Measurements from ENCODE around the gene SLC9A9.

GRCh38 chr3:143896486-143896885 lies 48.2 kb upstream of the SLC9A9 start:
- TF ChIP-seq, protein P1, sequence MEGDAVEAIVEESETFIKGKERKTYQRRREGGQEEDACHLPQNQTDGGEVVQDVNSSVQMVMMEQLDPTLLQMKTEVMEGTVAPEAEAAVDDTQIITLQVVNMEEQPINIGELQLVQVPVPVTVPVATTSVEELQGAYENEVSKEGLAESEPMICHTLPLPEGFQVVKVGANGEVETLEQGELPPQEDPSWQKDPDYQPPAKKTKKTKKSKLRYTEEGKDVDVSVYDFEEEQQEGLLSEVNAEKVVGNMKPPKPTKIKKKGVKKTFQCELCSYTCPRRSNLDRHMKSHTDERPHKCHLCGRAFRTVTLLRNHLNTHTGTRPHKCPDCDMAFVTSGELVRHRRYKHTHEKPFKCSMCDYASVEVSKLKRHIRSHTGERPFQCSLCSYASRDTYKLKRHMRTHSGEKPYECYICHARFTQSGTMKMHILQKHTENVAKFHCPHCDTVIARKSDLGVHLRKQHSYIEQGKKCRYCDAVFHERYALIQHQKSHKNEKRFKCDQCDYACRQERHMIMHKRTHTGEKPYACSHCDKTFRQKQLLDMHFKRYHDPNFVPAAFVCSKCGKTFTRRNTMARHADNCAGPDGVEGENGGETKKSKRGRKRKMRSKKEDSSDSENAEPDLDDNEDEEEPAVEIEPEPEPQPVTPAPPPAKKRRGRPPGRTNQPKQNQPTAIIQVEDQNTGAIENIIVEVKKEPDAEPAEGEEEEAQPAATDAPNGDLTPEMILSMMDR (IDR thresholded peaks at IDR 0.05), result no peak
- no peak for TF ChIP-seq EZH2phosphoT487 (IDR thresholded peaks at IDR 0.05)

Data from neural progenitor cell (in vitro differentiated cells).